Measurements from ENCODE around the gene ABCA1. TPM values are rescaled to one million over a fixed set of nuclear protein-coding genes. Genes with fewer than 3 reads are reported as not detected.
"Not testable (repeated sequence)": the region's sequence is repeated elsewhere in the genome, so short reads cannot be mapped to it uniquely, and the experiment has no call there.

ABCA1 gene
- total RNA-seq, 3 donors from 2014 or later = 26.6 to 111 (median 36.8) TPM

DNA sequence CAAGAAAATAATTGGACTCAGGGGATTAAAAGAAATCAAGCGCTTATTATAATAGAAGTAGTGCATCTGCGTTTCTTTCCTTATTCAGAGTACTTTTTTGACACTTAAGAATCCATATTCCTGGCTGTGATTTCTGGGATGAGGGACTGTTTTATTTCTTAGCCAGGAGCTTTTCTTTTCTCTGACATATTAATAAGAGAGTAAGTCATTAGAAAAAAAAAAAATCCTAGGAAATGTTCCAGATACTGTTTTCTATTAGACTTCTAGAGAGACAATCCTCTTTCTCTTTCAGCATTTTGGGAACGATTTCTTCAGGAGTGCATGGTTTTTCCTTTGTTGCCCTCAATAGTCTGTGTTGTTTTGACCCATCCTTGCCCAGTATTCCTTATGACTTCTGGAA, 8.3 kb upstream of the ABCA1 start:
- H3K4me1 ChIP-seq (ENCODE audit: low read depth) = no peaks in the 10 kb centered on the region
- H3K36me3 ChIP-seq (ENCODE audit: low read depth) = no peaks in the 10 kb centered on the region
- no peak for TF ChIP-seq CTCF (IDR thresholded peaks at IDR 0.05)
- H3K4me3 ChIP-seq = no peak overlapping the region
- intact Hi-C loops (cut with DNase I, micrococcal nuclease) = no loop called here
- ATAC-seq = no peak
- H3K9me3 ChIP-seq = no peaks in the 10 kb centered on the region
- no peak for DNase-seq

DNA sequence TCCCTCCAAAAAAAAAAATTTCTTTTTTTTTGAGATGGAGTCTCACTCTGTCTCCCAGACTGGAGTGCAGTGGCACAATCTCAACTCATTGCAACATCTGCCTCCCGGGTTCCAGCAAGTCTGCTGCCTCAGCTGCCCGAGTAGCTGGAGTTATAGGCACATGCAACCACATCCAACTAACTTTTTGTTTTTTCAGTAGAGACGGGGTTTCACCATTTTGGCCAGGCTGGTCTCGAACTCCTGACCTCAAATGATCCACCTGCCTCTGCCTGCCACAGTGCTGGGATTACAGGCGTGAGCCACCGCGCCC, 7.5 kb upstream of the ABCA1 start:
- ATAC-seq; DNase-seq; H3K4me1 ChIP-seq (ENCODE audit: low read depth); intact Hi-C loops (cut with DNase I, micrococcal nuclease); H3K9me3 ChIP-seq; H3K36me3 ChIP-seq (ENCODE audit: low read depth); H3K4me3 ChIP-seq: not testable (repeated sequence)

- intact Hi-C loops (cut with DNase I, micrococcal nuclease) = no loop called here
- DNase-seq (no peak), ATAC-seq (no peak)
- H3K4me3 ChIP-seq = no peak overlapping the region
- no peaks in the 10 kb centered on the region for H3K36me3 ChIP-seq (ENCODE audit: low read depth)
- TF ChIP-seq CTCF (IDR thresholded peaks at IDR 0.05) = no peak
- H3K4me1 ChIP-seq (ENCODE audit: low read depth) = no peaks in the 10 kb centered on the region
- H3K9me3 ChIP-seq = no peaks in the 10 kb centered on the region
These were observed 6.9 kb upstream of the ABCA1 start for GRCh38 chr9:104934691-104935500.

- DNase-seq; intact Hi-C loops (cut with DNase I, micrococcal nuclease); ATAC-seq; H3K4me1 ChIP-seq (ENCODE audit: low read depth); H3K9me3 ChIP-seq; H3K36me3 ChIP-seq (ENCODE audit: low read depth); H3K4me3 ChIP-seq: not testable (repeated sequence)
These were observed 5.1 kb upstream of the ABCA1 start for GRCh38 chr9:104933091-104933490.

- no peaks in the 10 kb centered on the region for H3K9me3 ChIP-seq
These were observed 3.3 kb upstream of the ABCA1 start for GRCh38 chr9:104931256-104931655.

GRCh38 chr9:104927216-104927911, 591 bp downstream of the ABCA1 start:
- peak; percentile 47 for ATAC-seq
- H3K9me3 ChIP-seq = no peaks in the 10 kb centered on the region
- no peaks in the 10 kb centered on the region for H3K36me3 ChIP-seq (ENCODE audit: low read depth)
- intact Hi-C loops (cut with DNase I, micrococcal nuclease) = loop anchor here (5.0 to 10.0 kb wide), 3 partner anchors 63 to 487 kb away; no protein-coding TSS in a partner anchor
- H3K4me3 ChIP-seq = peak overlapping the region; percentile 90
- TF ChIP-seq CTCF (IDR thresholded peaks at IDR 0.05) = no peak
- peak; percentile 50 to 70 (median 68) for DNase-seq
- peaks cover 7% of the 10 kb centered on the region for H3K4me1 ChIP-seq (ENCODE audit: low read depth)

More at GRCh38 chr9:104931256-104931655, 3.3 kb upstream of the ABCA1 start:
- no peak for DNase-seq
- no peak overlapping the region for H3K4me3 ChIP-seq
- TF ChIP-seq CTCF (IDR thresholded peaks at IDR 0.05) = no peak
- intact Hi-C loops (cut with DNase I, micrococcal nuclease) = no loop called here
- H3K4me1 ChIP-seq (ENCODE audit: low read depth) = peaks cover 7% of the 10 kb centered on the region
- no peak for ATAC-seq
- H3K36me3 ChIP-seq (ENCODE audit: low read depth) = no peaks in the 10 kb centered on the region
